HEK293 (cell line): Measurements from ENCODE around the gene SKAP1.

Source experiments
- CTCF ChIA-PET: fragments of 350-600 bp; formaldehyde crosslinking; extraction: SDS; loops from one replicate; lab custom pipeline; 2021; ENCODE audit warnings: antibody characterized with exemption; lab: Yijun Ruan, JAX
- POLR2A ChIA-PET: fragments of 300-600 bp; formaldehyde crosslinking; extraction: SDS; loops from one replicate; lab custom pipeline; 2020; ENCODE audit warnings: antibody characterized with exemption, inconsistent platforms; lab: Yijun Ruan, JAX
- H3K27ac ChIP-seq: fragments of 200-500 bp; sonication (Bioruptor generic); 2 replicates; pipeline ENCODE4 v1.5.1; 2014; ENCODE audit warnings: low read depth, low read length, control low read depth, inconsistent platforms; ENCODE audit errors: extremely low read depth
- H3K36me3 ChIP-seq, 2 experiments: fragments of 200-500 bp in 1 of 2; sonication (Bioruptor generic) in 1 of 2; 1 replicate in 1 of 2; 2 replicates in 1 of 2; pipeline ENCODE4 v1.5.1; 2014 to 2017; ENCODE audit warnings: inconsistent platforms in 2 of 2, low read length in 2 of 2; ENCODE audit not compliant: control insufficient read depth in 2 of 2, insufficient read depth in 1 of 2
- H3K4me1 ChIP-seq: fragments of 200-500 bp; sonication (Bioruptor generic); 2 replicates; pipeline ENCODE4 v1.5.1; 2014; ENCODE audit warnings: mild to moderate bottlenecking, low read length, inconsistent platforms; ENCODE audit not compliant: control insufficient read depth, insufficient read depth
- H3K4me3 ChIP-seq: 2 replicates; pipeline ENCODE4 v1.5.1; 2011; ENCODE audit warnings: low read depth, mild to moderate bottlenecking, control low read depth, low read length, moderate library complexity
- H3K9me3 ChIP-seq: fragments of 200-500 bp; sonication (Bioruptor generic); 2 replicates; pipeline ENCODE4 v1.5.1; 2014; ENCODE audit warnings: low read depth, low read length, inconsistent platforms; ENCODE audit not compliant: control insufficient read depth, insufficient read depth
- BCL11A ChIP-seq: fragments of 450-650 bp; formaldehyde crosslinking; IDR thresholded peaks from 2 replicates; pipeline ENCODE4 v1.5.1; 2016; ENCODE audit warnings: low read depth, missing biosample characterization, missing genetic modification characterization
- BCL11B ChIP-seq: fragments of 450-650 bp; formaldehyde crosslinking; IDR thresholded peaks from 2 replicates; pipeline ENCODE4 v1.5.1; 2016; ENCODE audit warnings: low read depth, missing biosample characterization, missing genetic modification characterization
- CTCF ChIP-seq: fragments of 450-650 bp; formaldehyde crosslinking; IDR thresholded peaks from 2 replicates; pipeline ENCODE4 v1.5.1; 2016; ENCODE audit warnings: missing biosample characterization, missing genetic modification characterization
- IKZF3 ChIP-seq: fragments of 450-650 bp; IDR thresholded peaks from 2 replicates; pipeline ENCODE4 v1.5.0; 2018; ENCODE audit warnings: missing biosample characterization, mild to moderate bottlenecking, missing genetic modification characterization, moderate library complexity
- OSR2 ChIP-seq: fragments of 450-650 bp; formaldehyde crosslinking; IDR thresholded peaks from 2 replicates; pipeline ENCODE4 v1.5.1; 2016; ENCODE audit warnings: missing biosample characterization, missing genetic modification characterization
- ZBTB1 ChIP-seq: fragments of 450-650 bp; formaldehyde crosslinking; IDR thresholded peaks from 2 replicates; pipeline ENCODE4 v1.5.1; 2016; ENCODE audit warnings: missing biosample characterization, missing genetic modification characterization
- ZBTB17 ChIP-seq: fragments of 450-650 bp; formaldehyde crosslinking; IDR thresholded peaks from 2 replicates; pipeline ENCODE4 v1.5.1; 2016; ENCODE audit warnings: missing biosample characterization, missing genetic modification characterization
- ZBTB21 ChIP-seq: fragments of 450-650 bp; formaldehyde crosslinking; IDR thresholded peaks from 2 replicates; pipeline ENCODE4 v1.5.1; 2017; ENCODE audit warnings: missing biosample characterization, missing genetic modification characterization
- ZNF223 ChIP-seq: fragments of 450-650 bp; formaldehyde crosslinking; IDR thresholded peaks from 2 replicates; pipeline ENCODE4 v1.5.1; 2016; ENCODE audit warnings: missing biosample characterization, missing genetic modification characterization
- ZNF416 ChIP-seq: fragments of 450-650 bp; formaldehyde crosslinking; IDR thresholded peaks from 2 replicates; pipeline ENCODE4 v1.5.1; 2016; ENCODE audit warnings: missing biosample characterization, missing genetic modification characterization
- ZNF423 ChIP-seq: fragments of 450-650 bp; formaldehyde crosslinking; IDR thresholded peaks from 2 replicates; pipeline ENCODE4 v1.5.1; 2016; ENCODE audit warnings: missing biosample characterization, missing genetic modification characterization
- ZNF449 ChIP-seq: fragments of 450-650 bp; formaldehyde crosslinking; IDR thresholded peaks from 2 replicates; pipeline ENCODE4 v1.5.1; 2017; ENCODE audit warnings: missing biosample characterization, mild to moderate bottlenecking, missing genetic modification characterization, moderate library complexity
- ZNF501 ChIP-seq: fragments of 450-650 bp; formaldehyde crosslinking; IDR thresholded peaks from 2 replicates; pipeline ENCODE4 v1.5.1; 2016; ENCODE audit warnings: missing biosample characterization, missing genetic modification characterization
- ZNF561 ChIP-seq: fragments of 450-650 bp; IDR thresholded peaks from 2 replicates; pipeline ENCODE4 v1.5.1; 2018; ENCODE audit warnings: missing biosample characterization, missing genetic modification characterization, borderline replicate concordance
- ZNF571 ChIP-seq: fragments of 450-650 bp; formaldehyde crosslinking; IDR thresholded peaks from 2 replicates; pipeline ENCODE4 v1.5.0; 2017; ENCODE audit warnings: missing biosample characterization, missing genetic modification characterization
- ZNF580 ChIP-seq: fragments of 450-650 bp; formaldehyde crosslinking; IDR thresholded peaks from 2 replicates; pipeline ENCODE4 v1.5.1; 2016; ENCODE audit warnings: missing biosample characterization, missing genetic modification characterization
- ZNF596 ChIP-seq: fragments of 450-650 bp; IDR thresholded peaks from 2 replicates; pipeline ENCODE4 v1.5.0; 2018; ENCODE audit warnings: missing biosample characterization, mild to moderate bottlenecking, missing genetic modification characterization, moderate library complexity
- ZNF600 ChIP-seq: fragments of 450-650 bp; formaldehyde crosslinking; IDR thresholded peaks from 2 replicates; pipeline ENCODE4 v1.5.1; 2016; ENCODE audit warnings: missing biosample characterization, missing genetic modification characterization
- ZNF624 ChIP-seq: fragments of 450-650 bp; formaldehyde crosslinking; IDR thresholded peaks from 2 replicates; pipeline ENCODE4 v1.5.1; 2017; ENCODE audit warnings: missing biosample characterization, missing genetic modification characterization
- ZNF660 ChIP-seq: fragments of 450-650 bp; IDR thresholded peaks from 2 replicates; pipeline ENCODE4 v1.5.1; 2018; ENCODE audit warnings: missing biosample characterization, mild to moderate bottlenecking, missing genetic modification characterization
- ZNF664 ChIP-seq: fragments of 450-650 bp; formaldehyde crosslinking; IDR thresholded peaks from 2 replicates; pipeline ENCODE4 v1.5.1; 2016; ENCODE audit warnings: missing biosample characterization, missing genetic modification characterization
- ZSCAN16 ChIP-seq: fragments of 450-650 bp; formaldehyde crosslinking; IDR thresholded peaks from 2 replicates; pipeline ENCODE4 v1.5.1; 2016; ENCODE audit warnings: missing biosample characterization, missing genetic modification characterization
- ZSCAN30 ChIP-seq: fragments of 450-650 bp; IDR thresholded peaks from 2 replicates; pipeline ENCODE4 v1.5.1; 2018; ENCODE audit warnings: missing biosample characterization, mild to moderate bottlenecking, missing genetic modification characterization, moderate library complexity
- TF ChIP-seq, protein P1 (sequence below): fragments of 450-650 bp; formaldehyde crosslinking; IDR thresholded peaks from 2 replicates; pipeline ENCODE4 v1.5.1; 2016; ENCODE audit warnings: missing biosample characterization, missing genetic modification characterization
- TF ChIP-seq, protein P2 (sequence below): fragments of 450-650 bp; formaldehyde crosslinking; IDR thresholded peaks from 2 replicates; pipeline ENCODE4 v1.5.1; 2016; ENCODE audit warnings: missing biosample characterization, missing genetic modification characterization
- TF ChIP-seq, protein P3 (sequence below): fragments of 450-650 bp; formaldehyde crosslinking; IDR thresholded peaks from 2 replicates; pipeline ENCODE4 v1.5.1; 2016; ENCODE audit warnings: missing biosample characterization, missing genetic modification characterization
- TF ChIP-seq, protein P4 (sequence below): fragments of 450-650 bp; formaldehyde crosslinking; IDR thresholded peaks from 2 replicates; pipeline ENCODE4 v1.5.1; 2016; ENCODE audit warnings: missing biosample characterization, missing genetic modification characterization

Gene SKAP1

DNA sequence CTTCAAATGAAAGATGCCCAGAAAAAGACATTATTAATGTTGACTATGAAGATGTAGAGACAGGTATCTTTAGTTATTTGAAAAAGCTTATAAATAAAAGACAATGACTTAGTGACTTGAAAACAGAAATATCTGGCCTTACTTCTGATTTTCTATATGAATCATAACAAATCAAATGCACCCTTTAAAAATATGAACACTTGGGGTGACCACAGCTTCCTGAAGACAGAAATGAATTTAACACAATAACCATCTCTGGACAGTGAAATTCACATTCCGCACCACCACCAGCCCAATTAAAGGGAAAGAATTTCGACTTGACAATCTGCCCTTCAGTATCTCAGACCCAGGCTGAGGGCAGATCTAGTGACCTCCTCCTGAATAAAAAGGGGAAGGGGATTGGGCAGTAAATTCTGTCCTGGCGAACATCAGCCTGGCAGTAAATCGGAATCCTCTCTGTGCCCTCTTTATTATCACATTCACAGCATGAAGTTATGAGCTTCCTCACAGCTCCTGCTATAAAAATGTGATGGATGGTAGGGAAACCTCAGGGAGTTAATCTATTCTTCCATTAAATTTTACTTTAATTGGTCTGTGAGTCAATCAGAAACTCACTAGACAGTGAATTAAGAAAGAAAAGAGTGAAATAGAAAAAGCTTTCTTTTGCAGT is 190.9 kb downstream of the SKAP1 start (continued):
- no peak; the same call in 1 of the 2 replicates for TF ChIP-seq ZNF449 (tag by site-specific recombination)
- TF ChIP-seq, protein P1, sequence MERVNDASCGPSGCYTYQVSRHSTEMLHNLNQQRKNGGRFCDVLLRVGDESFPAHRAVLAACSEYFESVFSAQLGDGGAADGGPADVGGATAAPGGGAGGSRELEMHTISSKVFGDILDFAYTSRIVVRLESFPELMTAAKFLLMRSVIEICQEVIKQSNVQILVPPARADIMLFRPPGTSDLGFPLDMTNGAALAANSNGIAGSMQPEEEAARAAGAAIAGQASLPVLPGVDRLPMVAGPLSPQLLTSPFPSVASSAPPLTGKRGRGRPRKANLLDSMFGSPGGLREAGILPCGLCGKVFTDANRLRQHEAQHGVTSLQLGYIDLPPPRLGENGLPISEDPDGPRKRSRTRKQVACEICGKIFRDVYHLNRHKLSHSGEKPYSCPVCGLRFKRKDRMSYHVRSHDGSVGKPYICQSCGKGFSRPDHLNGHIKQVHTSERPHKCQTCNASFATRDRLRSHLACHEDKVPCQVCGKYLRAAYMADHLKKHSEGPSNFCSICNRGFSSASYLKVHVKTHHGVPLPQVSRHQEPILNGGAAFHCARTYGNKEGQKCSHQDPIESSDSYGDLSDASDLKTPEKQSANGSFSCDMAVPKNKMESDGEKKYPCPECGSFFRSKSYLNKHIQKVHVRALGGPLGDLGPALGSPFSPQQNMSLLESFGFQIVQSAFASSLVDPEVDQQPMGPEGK (tag by site-specific recombination), result no peak
- TF ChIP-seq ZNF223, result no peak
- peak; percentile 20; the same call in 1 of the 2 replicates for TF ChIP-seq ZNF501 (tag by site-specific recombination)
- peak; percentile 86 for TF ChIP-seq ZSCAN30 (tag by site-specific recombination)
- TF ChIP-seq ZNF561 (tag by site-specific recombination), result peak; percentile 92
- TF ChIP-seq, protein P2, sequence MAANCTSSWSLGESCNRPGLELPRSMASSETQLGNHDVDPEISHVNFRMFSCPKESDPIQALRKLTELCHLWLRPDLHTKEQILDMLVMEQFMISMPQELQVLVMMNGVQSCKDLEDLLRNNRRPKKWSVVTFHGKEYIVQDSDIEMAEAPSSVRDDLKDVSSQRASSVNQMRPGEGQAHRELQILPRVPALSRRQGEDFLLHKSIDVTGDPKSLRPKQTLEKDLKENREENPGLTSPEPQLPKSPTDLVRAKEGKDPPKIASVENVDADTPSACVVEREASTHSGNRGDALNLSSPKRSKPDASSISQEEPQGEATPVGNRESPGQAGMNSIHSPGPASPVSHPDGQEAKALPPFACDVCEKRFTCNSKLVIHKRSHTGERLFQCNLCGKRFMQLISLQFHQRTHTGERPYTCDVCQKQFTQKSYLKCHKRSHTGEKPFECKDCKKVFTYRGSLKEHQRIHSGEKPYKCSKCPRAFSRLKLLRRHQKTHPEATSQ (tag by site-specific recombination), result no peak
- TF ChIP-seq ZNF596 (tag by site-specific recombination), result peak; percentile 30
- TF ChIP-seq CTCF, result no peak
- peak; percentile 16; the same call in 1 of the 2 replicates for TF ChIP-seq ZNF600 (tag by site-specific recombination)
- peak; percentile 93 for TF ChIP-seq IKZF3 (tag by site-specific recombination)
- 0 out of 2 replicates have a peak, but pooled peaks have one; percentile 59 for TF ChIP-seq BCL11A (tag by site-specific recombination)
- peak; percentile 28; the same call in 1 of the 2 replicates for TF ChIP-seq ZBTB17 (tag by site-specific recombination)
- 0 out of 2 replicates have a peak, but pooled peaks have one; percentile 31 for TF ChIP-seq ZNF423 (tag by site-specific recombination)

GRCh38 chr17:48237456-48237855 is 192.6 kb downstream of the SKAP1 start:
- no peak overlapping the region for H3K4me3 ChIP-seq
- H3K4me1 ChIP-seq, result peaks cover 43% of the 10 kb centered on the region
- no peaks in the 10 kb centered on the region for H3K9me3 ChIP-seq
- no peak overlapping the region for H3K27ac ChIP-seq
- ChIA-PET CTCF (interaction anchor here (0.5 to 1.2 kb wide), 3 partner anchors 13 to 114 kb away, joined by 3 to 4 read pairs (median 3); no protein-coding TSS in a partner anchor), POLR2A (interaction anchor here (0.6 kb wide), 1 partner anchor 414 kb away, joined by 7 read pairs; no protein-coding TSS in a partner anchor)
- H3K36me3 ChIP-seq, result no peaks in the 10 kb centered on the region
- no peak for TF ChIP-seq ZSCAN16
- TF ChIP-seq ZBTB1 (tag by site-specific recombination), result no peak
- TF ChIP-seq ZNF580 (tag by site-specific recombination), result no peak
- TF ChIP-seq, protein P3, sequence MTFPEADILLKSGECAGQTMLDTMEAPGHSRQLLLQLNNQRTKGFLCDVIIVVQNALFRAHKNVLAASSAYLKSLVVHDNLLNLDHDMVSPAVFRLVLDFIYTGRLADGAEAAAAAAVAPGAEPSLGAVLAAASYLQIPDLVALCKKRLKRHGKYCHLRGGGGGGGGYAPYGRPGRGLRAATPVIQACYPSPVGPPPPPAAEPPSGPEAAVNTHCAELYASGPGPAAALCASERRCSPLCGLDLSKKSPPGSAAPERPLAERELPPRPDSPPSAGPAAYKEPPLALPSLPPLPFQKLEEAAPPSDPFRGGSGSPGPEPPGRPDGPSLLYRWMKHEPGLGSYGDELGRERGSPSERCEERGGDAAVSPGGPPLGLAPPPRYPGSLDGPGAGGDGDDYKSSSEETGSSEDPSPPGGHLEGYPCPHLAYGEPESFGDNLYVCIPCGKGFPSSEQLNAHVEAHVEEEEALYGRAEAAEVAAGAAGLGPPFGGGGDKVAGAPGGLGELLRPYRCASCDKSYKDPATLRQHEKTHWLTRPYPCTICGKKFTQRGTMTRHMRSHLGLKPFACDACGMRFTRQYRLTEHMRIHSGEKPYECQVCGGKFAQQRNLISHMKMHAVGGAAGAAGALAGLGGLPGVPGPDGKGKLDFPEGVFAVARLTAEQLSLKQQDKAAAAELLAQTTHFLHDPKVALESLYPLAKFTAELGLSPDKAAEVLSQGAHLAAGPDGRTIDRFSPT, result no peak
- TF ChIP-seq ZNF571 (tag by site-specific recombination), result no peak
- no peak for TF ChIP-seq ZNF624 (tag by site-specific recombination)
- no peak for TF ChIP-seq BCL11B (tag by site-specific recombination)
- TF ChIP-seq, protein P4, sequence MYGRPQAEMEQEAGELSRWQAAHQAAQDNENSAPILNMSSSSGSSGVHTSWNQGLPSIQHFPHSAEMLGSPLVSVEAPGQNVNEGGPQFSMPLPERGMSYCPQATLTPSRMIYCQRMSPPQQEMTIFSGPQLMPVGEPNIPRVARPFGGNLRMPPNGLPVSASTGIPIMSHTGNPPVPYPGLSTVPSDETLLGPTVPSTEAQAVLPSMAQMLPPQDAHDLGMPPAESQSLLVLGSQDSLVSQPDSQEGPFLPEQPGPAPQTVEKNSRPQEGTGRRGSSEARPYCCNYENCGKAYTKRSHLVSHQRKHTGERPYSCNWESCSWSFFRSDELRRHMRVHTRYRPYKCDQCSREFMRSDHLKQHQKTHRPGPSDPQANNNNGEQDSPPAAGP, result no peak
- TF ChIP-seq ZNF416, result no peak
- no peak for TF ChIP-seq ZNF660
- no peak for TF ChIP-seq ZNF664 (tag by site-specific recombination)
- TF ChIP-seq OSR2 (tag by site-specific recombination), result no peak
- no peak for TF ChIP-seq ZBTB21 (tag by site-specific recombination)
